Mesenteric fat pad (tissue), 1 donor: ENCODE measurements around the gene SMPDL3A. TPM values are rescaled to one million over a fixed set of nuclear protein-coding genes. Genes with fewer than 3 reads are reported as not detected.
"Not testable (repeated sequence)": the region's sequence is repeated elsewhere in the genome, so short reads cannot be mapped to it uniquely, and the experiment has no call there.

ENCODE experiments used
- DNase-seq: peaks from one replicate; pipeline ENCODE4 v3.0.0-alpha.2; 2020; ENCODE audit warnings: low spot score
- long read RNA-seq: library from polyadenylated mRNA; unstranded; transcript quantifications from one replicate; pipeline ENCODE4 v2.0.0, GENCODE V29; 2020
- total RNA-seq: library from RNA; stranded (reverse); fragmentation: NEBNext Ultra II Directional; extraction: Animal tissue kit (Norgen Biotek cat#: 25700); gene quantifications from one replicate; pipeline ENCODE4 v1.2.1, GENCODE V29; 2021
- donor health status: DM: yes; HTN: yes; CAD: no.

The SMPDL3A gene
- 7.4 TPM for total RNA-seq
- long read RNA-seq, transcript SMPDL3A-201 (8 exons, 1,851 nt) = major isoform, 16 of 33 reads
- long read RNA-seq, transcript SMPDL3A-203 (7 exons, 1,755 nt) = minor isoform, 8 of 33 reads
- long read RNA-seq, partial matches to known transcripts = 0 of 33 reads
- long read RNA-seq, other reads (novel, unspliced or antisense) = 9 of 33 reads

GRCh38 chr6:122789182-122790027 lies at the start of gene SMPDL3A:
Gene SMPDL3A (plus strand): TSS chr6:122789258. CDS start chr6:122789347, 89 bp downstream.
- peak; percentile 92 for DNase-seq

DNA sequence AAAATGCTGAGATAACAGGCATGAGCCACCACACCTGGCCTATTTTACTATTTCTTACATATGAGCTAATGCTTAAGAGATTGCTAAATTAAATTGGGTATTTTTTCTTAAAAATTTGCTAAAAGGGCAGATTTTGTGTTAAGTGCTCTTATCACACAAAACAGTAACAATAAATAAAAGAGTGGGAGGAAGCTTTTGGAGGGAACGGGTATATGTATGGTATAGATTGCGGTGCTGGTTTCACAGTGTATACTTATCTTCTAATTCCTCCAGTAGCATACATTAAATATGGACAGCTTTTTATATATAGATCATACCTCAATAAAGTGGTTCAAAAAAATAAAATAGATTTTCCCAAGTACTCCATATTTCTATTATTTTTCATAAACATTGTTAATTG lies 49.0 kb upstream of the SMPDL3A start:
- DNase-seq = no peak

- DNase-seq = no peak
These were observed 48.1 kb upstream of the SMPDL3A start for GRCh38 chr6:122740936-122741335.

DNA sequence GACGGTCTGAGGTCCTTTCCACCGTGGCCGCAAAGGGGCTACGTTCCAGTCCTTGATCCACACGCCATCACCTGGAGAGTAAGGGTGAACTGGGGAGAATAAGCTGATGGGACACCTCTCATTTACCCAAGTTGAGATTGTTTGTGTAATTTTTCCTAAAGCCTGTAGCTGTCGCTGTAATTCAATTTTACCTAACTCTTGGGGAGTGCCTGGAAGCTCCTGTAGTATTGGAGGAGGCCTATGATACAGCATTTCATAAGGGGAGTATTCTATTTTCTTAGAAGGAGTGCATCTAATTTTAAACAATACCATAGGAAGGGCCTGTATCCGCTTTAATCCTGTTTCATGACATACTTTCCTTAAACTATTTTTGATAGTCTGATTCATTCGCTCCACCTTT lies 44.8 kb upstream of the SMPDL3A start:
- DNase-seq = not testable (repeated sequence)

DNA sequence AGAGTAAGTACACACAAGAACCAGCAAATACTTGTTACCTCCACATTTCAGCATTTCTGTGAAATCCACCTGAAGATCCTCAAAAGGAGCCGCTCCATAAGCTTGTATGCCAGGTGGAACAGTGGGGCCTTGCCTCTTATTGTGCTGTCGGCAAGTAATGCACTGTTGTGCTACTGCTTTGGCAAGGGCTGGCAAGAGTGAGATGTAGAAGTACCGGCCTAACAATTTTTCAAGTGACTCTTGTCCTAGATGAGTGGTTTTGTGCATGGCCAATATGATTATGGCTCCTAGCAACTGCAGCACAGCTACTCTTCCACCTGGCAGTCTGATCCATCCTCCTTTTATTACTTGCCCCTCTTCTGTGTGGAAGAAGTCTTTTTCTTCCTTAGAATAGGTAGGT lies 44.2 kb upstream of the SMPDL3A start:
- not testable (repeated sequence) for DNase-seq

DNA sequence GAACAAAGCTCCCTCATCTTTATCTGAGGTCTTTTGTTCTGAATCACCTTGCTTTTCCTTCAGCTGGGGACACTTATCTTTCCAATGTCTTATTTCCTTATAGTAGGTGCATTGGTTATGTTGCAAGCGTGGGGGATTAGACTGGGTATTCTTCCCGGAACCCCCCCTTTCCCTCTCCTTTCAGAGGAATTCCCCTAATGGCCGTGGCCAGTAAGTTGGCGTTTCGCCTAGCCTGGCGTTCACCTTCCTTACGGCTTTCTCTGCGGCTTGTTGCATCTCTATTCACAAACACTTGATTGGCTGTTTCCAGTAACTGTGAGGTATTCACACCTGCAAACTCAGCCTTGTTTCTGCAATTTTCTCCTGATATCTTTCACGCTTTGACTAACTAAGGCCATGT lies 42.4 kb upstream of the SMPDL3A start:
- no peak for DNase-seq

DNA sequence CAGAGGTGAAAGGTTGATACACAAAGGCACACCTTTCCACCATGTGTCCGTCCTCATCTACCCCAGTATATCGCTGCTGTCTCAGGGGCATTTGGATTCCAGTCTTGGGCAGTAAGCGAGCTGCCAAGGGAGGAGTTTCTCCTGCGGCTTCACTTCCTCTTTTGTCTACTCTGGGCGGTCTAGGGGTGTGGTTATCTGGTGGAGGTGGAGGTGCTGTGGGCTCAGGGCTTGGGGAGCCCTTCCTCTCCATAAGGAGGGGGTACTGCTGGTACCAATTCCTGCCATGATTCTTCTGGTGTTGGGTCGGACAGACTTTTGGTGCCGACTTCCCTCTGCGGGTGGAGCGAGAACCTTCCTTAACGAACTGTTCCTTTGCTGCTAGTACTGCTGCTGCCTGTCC lies 41.5 kb upstream of the SMPDL3A start:
- DNase-seq = peak; percentile 51

DNA sequence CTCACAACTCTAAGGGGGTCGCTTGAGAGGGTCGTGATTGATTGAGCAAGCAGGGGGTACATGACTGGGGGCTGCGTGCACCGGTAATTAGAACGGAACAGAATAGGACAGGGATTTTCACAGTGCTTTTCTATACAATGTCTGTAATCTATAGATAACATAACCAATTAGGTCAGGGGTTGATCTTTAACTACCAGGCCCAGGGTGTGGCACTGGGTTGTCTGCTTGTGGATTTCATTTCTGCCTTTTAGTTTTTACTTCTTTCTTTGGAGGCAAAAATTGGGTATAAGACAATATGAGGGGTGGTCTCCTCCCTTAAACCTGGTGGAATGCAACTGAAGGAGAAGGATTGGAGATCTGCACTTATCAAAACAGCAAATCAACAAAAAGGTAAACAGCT lies 40.1 kb upstream of the SMPDL3A start:
- DNase-seq = not testable (repeated sequence)

DNA sequence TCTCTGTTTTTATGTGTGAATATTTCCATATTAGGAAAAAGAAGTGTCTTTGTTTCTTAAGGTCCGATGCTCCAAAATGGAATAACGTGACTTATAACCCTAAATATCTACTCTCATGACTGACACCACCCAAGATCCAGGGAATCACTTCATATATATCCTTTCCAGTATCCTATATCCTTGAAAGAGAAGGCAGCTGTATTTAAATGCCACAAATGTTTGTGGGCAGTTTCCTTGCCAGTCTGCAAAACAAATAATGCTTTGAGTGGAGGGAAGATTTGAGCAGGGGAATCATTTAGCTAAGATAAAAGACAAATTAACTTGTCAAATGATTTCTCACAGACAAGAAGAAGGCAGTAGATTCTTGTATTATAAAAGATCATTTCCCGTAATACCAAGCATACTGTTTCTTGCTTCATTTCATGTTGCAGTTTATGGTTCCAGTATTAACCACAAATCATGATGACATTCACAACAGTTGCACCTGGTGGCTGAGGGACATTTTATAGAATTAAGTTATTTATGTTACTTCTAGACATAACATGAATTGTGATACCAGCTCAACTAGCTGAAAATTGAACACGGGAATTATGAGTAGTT lies 39.5 kb upstream of the SMPDL3A start:
- DNase-seq = no peak

GRCh38 chr6:122751326-122751725 lies 37.7 kb upstream of the SMPDL3A start:
- no peak for DNase-seq

- DNase-seq = no peak
These were observed 36.6 kb upstream of the SMPDL3A start for GRCh38 chr6:122752459-122752858.

DNA sequence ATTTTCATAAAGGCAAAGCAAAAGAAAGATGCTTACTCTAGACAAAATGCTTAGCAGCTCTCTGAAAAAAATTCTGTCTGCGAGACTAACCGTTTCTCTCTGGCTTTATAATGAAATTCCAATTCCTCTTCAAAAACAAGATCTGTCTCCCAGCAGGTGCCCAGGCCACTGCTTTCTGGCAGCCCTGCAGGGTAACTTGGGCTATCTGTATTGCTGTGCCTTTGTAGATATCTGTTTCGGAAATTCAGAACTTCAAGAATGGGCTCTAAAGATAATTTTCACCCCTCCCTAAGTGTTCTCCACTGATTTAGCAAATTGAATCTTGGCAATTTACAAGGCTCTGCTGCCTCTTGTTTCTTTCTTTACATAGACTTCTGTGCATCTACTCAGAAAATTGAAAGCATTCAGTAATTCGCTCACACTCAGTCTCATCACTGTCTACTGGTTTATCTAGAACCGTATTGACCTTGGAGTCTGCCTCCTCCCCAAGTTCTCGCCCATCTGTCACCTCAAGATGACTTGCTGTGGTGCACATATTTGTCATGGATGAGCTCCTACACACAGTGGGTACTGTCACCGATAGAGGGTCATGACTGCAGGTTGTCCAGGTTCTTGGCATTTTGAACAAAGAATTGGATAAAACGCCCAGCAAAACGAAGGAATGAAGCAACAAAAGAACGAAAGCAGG lies 35.9 kb upstream of the SMPDL3A start:
- no peak for DNase-seq

DNA sequence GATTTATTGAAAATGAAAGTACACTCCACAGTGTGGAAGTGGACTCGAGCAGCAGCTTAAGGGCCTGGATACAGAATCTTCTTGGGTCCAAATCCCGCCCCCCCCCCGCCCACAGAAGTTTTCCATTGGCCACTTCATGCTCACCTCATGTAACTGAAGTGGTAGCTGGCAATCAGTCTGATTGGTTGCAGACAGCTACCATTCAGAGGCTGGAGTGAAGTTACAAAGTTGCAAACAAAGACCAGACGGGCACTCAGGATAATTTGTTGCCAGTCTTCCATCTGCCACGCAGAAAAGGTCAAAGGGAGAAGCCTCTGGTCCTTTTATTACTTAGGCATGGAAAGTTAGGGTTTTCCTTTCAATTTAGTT lies 35.4 kb upstream of the SMPDL3A start:
- DNase-seq = no peak

DNA sequence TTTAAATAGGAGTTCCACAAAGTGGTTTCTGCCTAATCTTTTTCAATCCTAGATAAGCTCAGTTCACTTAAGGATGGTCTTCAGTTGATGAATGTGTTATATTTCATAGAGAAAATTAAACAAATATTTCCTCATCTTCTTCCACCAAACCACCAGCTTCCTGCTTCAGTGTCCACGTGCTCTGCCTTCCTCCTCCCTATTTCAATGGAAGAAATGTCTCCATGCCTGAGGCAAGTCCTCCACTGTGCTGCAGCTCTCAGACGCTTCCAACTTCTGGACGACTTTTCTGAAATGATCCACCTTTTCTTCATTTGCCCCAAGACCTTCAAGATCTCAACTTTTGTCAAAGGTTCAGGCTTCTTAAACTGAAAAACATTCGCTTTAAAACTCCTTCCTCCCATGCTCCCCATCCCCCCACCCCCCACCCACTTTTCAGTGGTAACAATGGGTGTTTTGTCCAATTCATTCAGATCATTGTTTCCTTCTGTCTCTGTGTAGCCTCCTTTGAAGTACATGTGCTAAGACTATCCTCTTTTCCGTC lies 34.8 kb upstream of the SMPDL3A start:
- no peak for DNase-seq

DNA sequence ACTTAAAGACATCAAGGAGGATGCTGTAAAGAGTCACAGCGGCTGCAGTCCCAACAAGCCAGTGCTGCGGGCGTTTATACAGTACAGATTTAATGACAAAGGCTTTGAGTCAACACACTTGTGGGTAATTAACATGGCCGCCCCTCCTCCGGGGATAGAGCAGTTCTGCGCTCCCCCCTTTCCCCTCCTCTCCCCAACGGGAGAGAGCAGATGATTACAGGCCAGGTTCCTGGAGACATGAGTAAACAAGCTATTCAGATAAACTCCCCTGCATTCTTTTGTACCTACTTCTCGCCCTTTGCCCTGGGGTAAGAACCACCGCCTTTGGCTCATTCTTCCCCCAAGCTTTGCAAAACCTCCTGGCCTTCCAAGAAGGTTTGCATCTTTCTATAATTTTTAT lies 33.2 kb upstream of the SMPDL3A start:
- DNase-seq = no peak

DNA sequence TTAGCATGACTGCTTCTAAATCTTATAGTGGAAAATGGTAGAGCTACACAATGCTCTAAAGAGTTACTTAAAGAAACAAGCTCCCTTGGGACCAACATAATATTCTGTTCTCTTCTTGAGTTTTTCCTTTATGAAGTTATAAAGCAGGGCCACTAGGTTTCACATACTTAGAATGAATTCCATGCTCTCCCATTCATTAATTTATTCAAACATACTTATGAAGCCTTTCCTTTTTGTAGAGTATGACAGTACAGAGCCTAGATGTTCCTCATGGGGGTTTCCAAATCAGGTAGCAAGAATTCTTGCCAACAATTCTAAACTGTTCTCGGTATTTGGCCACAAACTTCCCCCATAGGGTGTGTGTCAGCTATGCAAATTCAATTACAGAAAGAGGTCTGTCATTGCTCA lies 30.1 kb upstream of the SMPDL3A start:
- DNase-seq = no peak

GRCh38 chr6:122760330-122760729 lies 28.7 kb upstream of the SMPDL3A start:
- no peak for DNase-seq

DNA sequence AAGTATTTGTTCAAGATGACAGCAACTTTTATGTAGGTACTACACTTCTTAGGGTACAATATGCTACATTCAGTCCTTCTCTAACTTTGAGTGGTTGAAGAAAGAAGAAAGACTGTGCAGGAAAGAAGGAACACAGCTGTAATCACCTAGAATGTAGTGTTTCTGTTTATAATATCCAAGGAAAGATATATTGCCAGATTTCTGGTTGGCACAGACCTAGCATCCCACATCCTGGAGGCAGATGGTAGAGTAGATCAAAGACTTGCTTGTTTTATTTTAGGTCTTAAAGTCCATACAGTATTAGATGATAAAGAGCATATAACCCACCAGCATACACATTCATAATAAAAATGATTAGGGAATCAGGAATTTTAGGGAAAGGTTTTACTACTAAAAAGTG lies 22.8 kb upstream of the SMPDL3A start:
- DNase-seq = no peak

DNA sequence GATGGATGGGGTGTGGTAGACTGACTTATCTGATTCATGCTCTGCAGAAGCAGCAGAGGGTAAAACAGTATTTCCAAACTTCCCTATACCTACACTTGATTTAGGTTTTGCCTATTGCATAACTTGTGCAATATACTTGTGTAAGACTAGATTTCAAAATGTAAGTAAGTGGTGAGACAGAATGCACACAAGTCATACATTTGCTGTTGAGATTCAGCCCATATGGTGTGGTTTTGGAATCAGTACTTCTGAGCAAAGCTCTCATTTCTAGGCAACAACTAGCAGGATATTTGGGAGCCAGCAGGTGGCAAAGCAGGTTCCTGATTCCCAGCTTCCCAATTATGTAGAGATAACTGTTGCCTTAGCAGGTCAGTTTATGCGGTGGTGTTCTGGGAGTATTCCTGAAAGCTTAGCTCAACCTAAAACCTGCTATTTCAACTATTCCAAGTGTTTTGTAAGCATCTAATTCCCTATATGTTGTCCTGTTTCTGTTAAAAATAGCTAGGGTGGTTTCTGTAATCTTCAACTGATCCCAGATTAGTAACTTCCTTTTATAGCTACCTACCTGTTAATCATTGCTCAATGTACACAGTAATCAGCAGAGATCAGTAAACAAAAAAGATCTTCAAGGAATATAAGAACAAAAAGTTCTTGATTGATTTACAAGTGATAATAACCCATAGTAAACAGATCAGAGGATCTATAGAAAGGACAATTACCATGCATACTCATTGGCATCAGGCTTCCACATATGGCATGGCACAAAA lies 18.0 kb upstream of the SMPDL3A start:
- DNase-seq = no peak

DNA sequence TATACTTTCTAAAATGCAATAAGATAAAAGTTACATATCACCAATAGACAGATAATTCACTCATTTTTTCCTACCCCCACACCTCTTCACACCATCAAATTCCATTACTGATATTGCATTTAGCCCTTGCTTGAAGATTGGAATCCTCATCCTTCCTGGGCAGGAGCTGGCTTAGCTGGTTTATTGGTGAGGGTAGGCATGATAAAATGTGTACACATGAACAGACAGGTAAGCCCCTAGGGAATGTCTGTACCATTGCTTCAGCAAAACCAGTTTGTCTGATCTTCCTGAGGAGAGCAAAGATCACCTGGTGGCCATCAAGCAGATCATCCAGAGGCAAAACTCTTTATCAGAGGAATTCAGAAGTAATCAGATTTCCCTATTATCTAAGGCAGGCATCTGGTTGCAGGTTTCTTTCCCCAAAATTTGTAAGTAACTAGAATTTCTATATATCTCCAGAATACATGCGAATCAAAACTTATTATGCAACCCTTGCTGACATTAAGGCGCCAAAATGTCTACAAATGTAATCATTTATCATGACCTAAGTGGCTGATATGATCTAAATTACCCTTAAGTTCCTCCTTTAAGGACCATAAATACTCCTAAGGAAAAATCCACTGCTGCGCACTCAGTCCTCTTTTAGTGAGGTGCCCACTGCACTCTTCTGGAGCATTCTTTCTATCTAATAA lies 16.2 kb upstream of the SMPDL3A start:
- DNase-seq = no peak
